ENCODE measurements around the gene MACIR. TPM values are rescaled to one million over a fixed set of nuclear protein-coding genes. Genes with fewer than 3 reads are reported as not detected.

Gene MACIR
- total and polyA plus RNA-seq, 2 of the 13 experiments (the other 11 are each of a cell fraction or from before 2014, with no cell fraction given) = 2.4 to 4.4 TPM

DNA sequence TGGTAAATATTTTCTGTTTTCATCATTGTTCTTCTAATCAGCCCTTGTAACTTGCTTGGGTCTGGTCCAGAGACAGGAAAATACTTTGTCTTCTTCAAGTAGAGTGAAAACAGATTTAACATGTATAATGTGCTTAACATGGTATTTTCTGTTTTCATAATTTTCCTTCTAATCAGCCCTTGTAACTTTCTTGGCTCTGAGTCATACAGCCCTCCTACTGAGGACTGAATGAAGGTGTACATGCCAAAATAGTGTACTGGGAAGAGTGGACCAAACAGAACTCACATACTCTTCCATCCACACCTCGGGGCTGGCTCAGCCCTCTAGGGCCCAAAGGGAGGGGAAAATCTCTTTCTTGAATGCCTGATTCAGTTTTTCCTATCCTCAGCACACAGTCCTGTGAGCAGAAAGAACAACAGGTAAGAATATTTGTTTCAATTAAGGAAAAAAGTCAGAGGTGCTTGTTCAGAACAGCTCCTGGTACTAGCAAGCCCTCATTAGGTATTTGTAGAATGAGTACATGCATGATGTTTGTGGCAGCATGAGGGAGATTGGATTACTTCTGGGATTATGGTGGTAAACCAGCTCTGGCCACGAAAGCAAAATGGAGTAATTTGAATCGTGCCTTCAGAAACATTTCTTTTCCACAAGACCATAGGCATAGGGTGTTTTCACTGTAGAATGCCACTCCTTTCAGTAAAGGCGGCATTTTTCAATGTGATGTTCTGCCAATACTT, 24.2 kb upstream of the MACIR start:
- 31% methylated on average over 4 of the region's 4 CpGs for WGBS (ENCODE audit: low lambda C conversion rate)
- DNase-seq (ENCODE audit: low spot score) = no peak
- BruUV-seq (replicated peaks) = no TSS peak
- ChIA-PET POLR2A (interaction anchor here (0.5 kb wide), 1 partner anchor 24 kb away, joined by 3 read pairs; the partner anchor contains the start of gene MACIR), CTCF (ENCODE audit: low intra/inter-chr PET ratio, low total read pairs) (interaction anchor here (3.3 kb wide), 1 partner anchor 242 kb away, joined by 56 read pairs; no protein-coding TSS in a partner anchor)
- Histone ChIP-seq H3K27ac (ENCODE audit: extremely low read length, insufficient read depth, low read length) (no peak overlapping the region), H4K20me1 (ENCODE audit: insufficient read depth, low read length) (no peaks in the 10 kb centered on the region), H3K27me3 (ENCODE audit: control insufficient read depth in 1 of 2, insufficient read depth in 2 of 2, low read length in 2 of 2) (0 out of 5 replicates have a peak, but pooled peaks cover 0 to 3% of the 10 kb centered on the region in 2 experiments), H3K79me2 (ENCODE audit: insufficient read depth, low read length) (no peaks in the 10 kb centered on the region), H3K4me3 (replicated peaks in 1 of 3; ENCODE audit: insufficient read depth in 1 of 3, low read depth in 2 of 3, low read length in 3 of 3) (no peak overlapping the region), H3K36me3 (replicated peaks in 1 of 2; ENCODE audit: control insufficient read depth in 1 of 2, insufficient read depth in 2 of 2, low read length in 2 of 2) (no peaks in the 10 kb centered on the region), H3K9me3 (ENCODE audit: low read length) (peaks cover 5% of the 10 kb centered on the region), H3K9ac (ENCODE audit: insufficient read depth, low read depth, low read length) (no peak overlapping the region), H3K4me2 (ENCODE audit: low read depth, low read length) (no peak overlapping the region), H2AFZ (ENCODE audit: low read length) (no peak overlapping the region), H3K4me1 (ENCODE audit: insufficient read depth, low read length) (no peaks in the 10 kb centered on the region)
- ATAC-seq = no peak
- in situ Hi-C loops (cut with HindIII; ENCODE audit: extremely low pct_ligation_motif_present, low pct_unique_long_range_greater_than_20kb) (loop anchor here (5.0 kb wide), 1 partner anchor 243 kb away; no protein-coding TSS in a partner anchor), intact Hi-C loops (cut with micrococcal nuclease; ENCODE audit: unreplicated experiment) (loop anchor here (5.0 kb wide), 1 partner anchor 943 kb away; no protein-coding TSS in a partner anchor)
- no peak for FAIRE-seq
- no peak for TF ChIP-seq CSRNP2 (CRISPR knock-in tag; conservative IDR thresholded peaks at IDR 0.05; ENCODE audit: low read depth)
- no peak for TF ChIP-seq SP140L (CRISPR knock-in tag; IDR thresholded peaks at IDR 0.05; ENCODE audit: borderline replicate concordance)
- TF ChIP-seq AGO2 (optimal IDR thresholded peaks at IDR 0.05; ENCODE audit: low read depth, low read length) = no peak
- TF ChIP-seq, protein P1, sequence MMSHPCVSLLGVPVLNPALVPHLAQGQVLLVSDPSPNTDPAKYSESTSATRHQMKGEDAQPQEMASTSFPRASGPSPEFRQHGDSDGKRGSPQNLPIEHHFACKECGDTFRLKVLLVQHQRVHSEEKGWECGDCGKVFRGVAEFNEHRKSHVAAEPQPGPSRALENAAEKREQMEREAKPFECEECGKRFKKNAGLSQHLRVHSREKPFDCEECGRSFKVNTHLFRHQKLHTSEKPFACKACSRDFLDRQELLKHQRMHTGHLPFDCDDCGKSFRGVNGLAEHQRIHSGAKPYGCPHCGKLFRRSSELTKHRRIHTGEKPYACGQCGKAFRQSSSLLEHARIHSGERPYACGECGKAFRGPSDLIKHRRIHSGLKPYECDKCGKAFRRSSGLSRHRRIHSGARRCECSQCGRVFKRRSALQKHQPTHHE (CRISPR knock-in tag; IDR thresholded peaks at IDR 0.05; ENCODE audit: borderline replicate concordance) = no peak
- TF ChIP-seq ZNF232 (CRISPR knock-in tag; IDR thresholded peaks at IDR 0.05; ENCODE audit: borderline replicate concordance) = no peak
- TF ChIP-seq DMTF1 (CRISPR knock-in tag; IDR thresholded peaks at IDR 0.05) = no peak
- no peak for TF ChIP-seq MXD4 (CRISPR knock-in tag; IDR thresholded peaks at IDR 0.05)
- no peak for TF ChIP-seq ZNF672 (CRISPR knock-in tag; IDR thresholded peaks at IDR 0.05)
- TF ChIP-seq ZNF598 (CRISPR knock-in tag; IDR thresholded peaks at IDR 0.05; ENCODE audit: borderline replicate concordance) = no peak
- TF ChIP-seq ZNF569 (CRISPR knock-in tag; IDR thresholded peaks at IDR 0.05; ENCODE audit: borderline replicate concordance) = no peak
- TF ChIP-seq NFRKB (IDR thresholded peaks at IDR 0.05) = no peak
- no peak for TF ChIP-seq TCF7L2 (IDR thresholded peaks at IDR 0.05; ENCODE audit: low read depth, low read length)
- TF ChIP-seq, protein P2, sequence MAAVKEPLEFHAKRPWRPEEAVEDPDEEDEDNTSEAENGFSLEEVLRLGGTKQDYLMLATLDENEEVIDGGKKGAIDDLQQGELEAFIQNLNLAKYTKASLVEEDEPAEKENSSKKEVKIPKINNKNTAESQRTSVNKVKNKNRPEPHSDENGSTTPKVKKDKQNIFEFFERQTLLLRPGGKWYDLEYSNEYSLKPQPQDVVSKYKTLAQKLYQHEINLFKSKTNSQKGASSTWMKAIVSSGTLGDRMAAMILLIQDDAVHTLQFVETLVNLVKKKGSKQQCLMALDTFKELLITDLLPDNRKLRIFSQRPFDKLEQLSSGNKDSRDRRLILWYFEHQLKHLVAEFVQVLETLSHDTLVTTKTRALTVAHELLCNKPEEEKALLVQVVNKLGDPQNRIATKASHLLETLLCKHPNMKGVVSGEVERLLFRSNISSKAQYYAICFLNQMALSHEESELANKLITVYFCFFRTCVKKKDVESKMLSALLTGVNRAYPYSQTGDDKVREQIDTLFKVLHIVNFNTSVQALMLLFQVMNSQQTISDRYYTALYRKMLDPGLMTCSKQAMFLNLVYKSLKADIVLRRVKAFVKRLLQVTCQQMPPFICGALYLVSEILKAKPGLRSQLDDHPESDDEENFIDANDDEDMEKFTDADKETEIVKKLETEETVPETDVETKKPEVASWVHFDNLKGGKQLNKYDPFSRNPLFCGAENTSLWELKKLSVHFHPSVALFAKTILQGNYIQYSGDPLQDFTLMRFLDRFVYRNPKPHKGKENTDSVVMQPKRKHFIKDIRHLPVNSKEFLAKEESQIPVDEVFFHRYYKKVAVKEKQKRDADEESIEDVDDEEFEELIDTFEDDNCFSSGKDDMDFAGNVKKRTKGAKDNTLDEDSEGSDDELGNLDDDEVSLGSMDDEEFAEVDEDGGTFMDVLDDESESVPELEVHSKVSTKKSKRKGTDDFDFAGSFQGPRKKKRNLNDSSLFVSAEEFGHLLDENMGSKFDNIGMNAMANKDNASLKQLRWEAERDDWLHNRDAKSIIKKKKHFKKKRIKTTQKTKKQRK (IDR thresholded peaks at IDR 0.05; ENCODE audit: low read length) = no peak
- no peak for TF ChIP-seq ZNF567 (CRISPR knock-in tag; IDR thresholded peaks at IDR 0.05; ENCODE audit: borderline replicate concordance)
- no peak for TF ChIP-seq JARID2 (CRISPR knock-in tag; IDR thresholded peaks at IDR 0.05; ENCODE audit: insufficient replicate concordance)

Data from HepG2 (cell line).